Mucosa of descending colon (tissue), 3 donors: Measurements from ENCODE around the gene HDAC8. TPM values are rescaled to one million over a fixed set of nuclear protein-coding genes. Genes with fewer than 3 reads are reported as not detected.

ENCODE experiments used
- ATAC-seq: fragments of 200-7000 bp; cut with Tn5 transposase; one replicate; pipeline ENCODE4 v1.9.1; 2020; ENCODE audit warnings: mild to moderate bottlenecking, moderate library complexity
- DNase-seq, 3 donors: peaks; one replicate each; pipeline ENCODE4 v3.0.0-alpha.2; 2020
- H3K36me3 ChIP-seq: fragments of 200-600 bp; one replicate; pipeline ENCODE4 v1.8.0; 2021; ENCODE audit warnings: low read depth, mild to moderate bottlenecking
- H3K4me1 ChIP-seq: fragments of 200-600 bp; one replicate; pipeline ENCODE4 v1.8.0; 2021; ENCODE audit warnings: low read depth, mild to moderate bottlenecking
- H3K4me3 ChIP-seq: fragments of 200-600 bp; one replicate; pipeline ENCODE4 v1.8.0; 2021; ENCODE audit warnings: mild to moderate bottlenecking
- H3K9me3 ChIP-seq: fragments of 200-600 bp; one replicate; pipeline ENCODE4 v1.8.0; 2021; ENCODE audit warnings: mild to moderate bottlenecking
- CTCF ChIP-seq: fragments of 200-600 bp; IDR thresholded peaks from one replicate; pipeline ENCODE4 v1.8.0; 2022; ENCODE audit warnings: antibody characterized with exemption, mild to moderate bottlenecking
- intact Hi-C, 2 donors: fragments of 100-400 bp; cut with DNase I in 1 of 2; cut with micrococcal nuclease in 1 of 2; formaldehyde crosslinking; loops; one replicate each; pipeline versions ENCODE4 v1.11.0 to v1.11.1; 2022; cut with DNase I, micrococcal nuclease
- total RNA-seq, 3 donors: library from RNA; stranded (reverse); fragmentation: NEBNext Ultra II Directional in 2 of 3; extraction: Animal tissue kit (Norgen Biotek cat#: 25700) in 2 of 3; gene quantifications; one replicate each; pipeline versions ENCODE4 v1.2.1 to v1.2.4, GENCODE V29; 2021 to 2023
- donor health status: DM: no; HTN: no; CAD: no; lungs with moderate emphysema.
- donor health status: DM: no; HTN: no; CAD: no.
- donor health status: DM: no; HTN: yes; CAD: no.

The HDAC8 gene
- total RNA-seq, 3 donors from 2014 or later = 24.4 to 29.4 (median 28.5) TPM

GRCh38 chrX:72301781-72302180, 270.9 kb downstream of the HDAC8 start:
- Histone ChIP-seq H3K9me3 (no peaks in the 10 kb centered on the region), H3K4me1 (no peaks in the 10 kb centered on the region), H3K4me3 (no peak overlapping the region), H3K36me3 (no peaks in the 10 kb centered on the region)
- intact Hi-C loops = no loop called here
- no peak for DNase-seq
- no peak for ATAC-seq
- no peak for TF ChIP-seq CTCF

- intact Hi-C loops = no loop called here
- Histone ChIP-seq H3K9me3 (no peaks in the 10 kb centered on the region), H3K36me3 (no peaks in the 10 kb centered on the region), H3K4me3 (no peak overlapping the region), H3K4me1 (no peaks in the 10 kb centered on the region)
- no peak for TF ChIP-seq CTCF
- DNase-seq = no peak
- peak; percentile 64 for ATAC-seq
Measured at GRCh38 chrX:72299891-72300630, 272.6 kb downstream of the HDAC8 start.

- TF ChIP-seq CTCF = no peak
- H3K4me3 ChIP-seq = no peak overlapping the region
- DNase-seq = no peak
- no peaks in the 10 kb centered on the region for H3K4me1 ChIP-seq
- no peaks in the 10 kb centered on the region for H3K9me3 ChIP-seq
- intact Hi-C loops = no loop called here
- ATAC-seq = peak; percentile 75
- no peaks in the 10 kb centered on the region for H3K36me3 ChIP-seq
Measured at GRCh38 chrX:72297953-72298730, 274.5 kb downstream of the HDAC8 start.

- DNase-seq = no peak
- H3K4me3 ChIP-seq = no peak overlapping the region
- no peak for TF ChIP-seq CTCF
- H3K9me3 ChIP-seq = no peaks in the 10 kb centered on the region
- intact Hi-C loops = no loop called here
- no peaks in the 10 kb centered on the region for H3K4me1 ChIP-seq
- no peaks in the 10 kb centered on the region for H3K36me3 ChIP-seq
- no peak for ATAC-seq
Measured at GRCh38 chrX:72296991-72297390, 275.7 kb downstream of the HDAC8 start.

- Histone ChIP-seq H3K36me3 (no peaks in the 10 kb centered on the region), H3K9me3 (no peaks in the 10 kb centered on the region), H3K4me3 (no peak overlapping the region), H3K4me1 (no peaks in the 10 kb centered on the region)
- DNase-seq (no peak), ATAC-seq (no peak)
- intact Hi-C loops = no loop called here
- TF ChIP-seq CTCF = no peak
Measured at GRCh38 chrX:72295745-72296144, 276.9 kb downstream of the HDAC8 start.
